ENCODE measurements around the gene TP53RK.

GRCh38 chr20:46688151-46689081 is 828 bp downstream of the TP53RK start:
- TF ChIP-seq CTCF (IDR thresholded peaks at IDR 0.05): no peak
- no peak for TF ChIP-seq POLR2AphosphoS5 (IDR thresholded peaks at IDR 0.05)
- no peak for TF ChIP-seq EP300 (IDR thresholded peaks at IDR 0.05)
